HG03469 (cell line): Measurements from ENCODE around the gene IMMP2L.
"Not testable (repeated sequence)": the region's sequence is repeated elsewhere in the genome, so short reads cannot be mapped to it uniquely, and the experiment has no call there.

Source experiments
- ATAC-seq: cut with Tn5 transposase; IDR thresholded peaks from one replicate; pipeline ENCODE4 v1.9.1; 2021; ENCODE audit warnings: mild to moderate bottlenecking, moderate library complexity, moderate number of reproducible peaks; ENCODE audit not compliant: unreplicated experiment

Gene IMMP2L

DNA sequence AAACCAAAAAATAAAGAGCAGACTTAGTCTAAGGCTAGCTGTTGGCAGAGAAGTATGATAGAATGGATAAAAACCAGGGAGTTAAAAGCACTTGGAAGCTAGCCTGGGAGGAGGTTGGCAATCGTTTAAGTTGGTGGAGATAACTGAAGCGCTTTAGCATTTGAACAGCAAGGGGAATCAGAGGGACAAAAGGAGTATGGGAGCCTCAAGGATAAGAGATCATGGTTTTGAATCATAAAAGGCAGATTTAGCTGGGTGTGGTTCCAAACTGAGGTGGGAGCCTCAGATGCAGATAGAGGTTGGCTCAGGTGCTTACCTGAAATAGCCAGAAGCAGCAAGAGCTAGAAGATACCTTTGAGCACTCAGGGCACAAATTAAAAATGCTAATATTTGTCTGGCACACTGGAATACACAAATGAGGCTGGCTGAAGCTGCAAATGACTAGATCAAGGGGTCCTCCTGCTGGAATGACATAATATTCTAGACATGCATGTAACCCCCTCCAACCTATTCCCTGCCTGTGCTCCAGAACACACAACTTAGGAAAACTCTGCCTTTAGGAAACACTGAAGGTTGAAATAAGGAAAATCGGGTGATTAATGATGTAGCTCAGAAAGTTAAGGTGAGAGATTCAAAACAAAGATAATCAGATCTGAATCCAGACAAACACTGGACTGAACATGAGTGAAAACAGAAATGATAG is 843.6 kb downstream of the IMMP2L start:
- no peak for ATAC-seq

DNA sequence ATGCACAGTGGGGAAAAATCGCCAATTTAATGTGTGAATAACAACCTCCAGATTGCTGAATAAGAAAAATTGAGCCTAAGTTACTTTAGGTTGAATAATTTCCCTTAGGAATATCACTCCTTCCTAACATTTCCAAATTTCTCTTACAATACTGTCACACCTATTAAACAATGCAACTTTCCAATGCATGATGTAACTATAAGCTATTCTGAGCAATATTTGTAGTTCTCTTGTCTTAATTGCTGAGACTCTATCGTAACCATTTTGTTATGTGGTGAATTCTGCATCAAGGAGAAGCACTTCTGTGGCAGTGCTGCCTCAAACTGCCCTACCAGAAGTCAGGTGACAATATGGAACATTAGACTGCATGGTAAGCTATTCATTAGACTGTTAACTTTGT is 858.1 kb downstream of the IMMP2L start:
- no peak for ATAC-seq

DNA sequence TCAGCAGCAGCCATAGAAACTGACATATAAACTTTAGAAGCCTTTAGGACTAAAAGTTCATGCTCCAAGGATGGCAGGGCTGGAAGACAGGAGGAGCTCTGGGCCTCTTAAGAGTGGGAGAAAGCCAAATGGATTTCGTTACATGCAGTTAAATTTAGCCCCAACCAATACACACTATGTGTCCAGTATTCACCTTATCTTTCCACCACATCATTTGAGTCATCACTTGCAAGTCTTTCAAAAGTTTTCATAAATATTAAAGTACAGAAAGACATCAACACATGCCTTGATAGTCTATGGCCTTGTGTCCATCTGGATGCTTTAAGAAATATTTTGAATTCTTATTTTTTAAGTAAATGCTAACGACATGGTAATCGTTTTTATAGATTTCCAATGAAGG is 863.7 kb downstream of the IMMP2L start:
- no peak for ATAC-seq

DNA sequence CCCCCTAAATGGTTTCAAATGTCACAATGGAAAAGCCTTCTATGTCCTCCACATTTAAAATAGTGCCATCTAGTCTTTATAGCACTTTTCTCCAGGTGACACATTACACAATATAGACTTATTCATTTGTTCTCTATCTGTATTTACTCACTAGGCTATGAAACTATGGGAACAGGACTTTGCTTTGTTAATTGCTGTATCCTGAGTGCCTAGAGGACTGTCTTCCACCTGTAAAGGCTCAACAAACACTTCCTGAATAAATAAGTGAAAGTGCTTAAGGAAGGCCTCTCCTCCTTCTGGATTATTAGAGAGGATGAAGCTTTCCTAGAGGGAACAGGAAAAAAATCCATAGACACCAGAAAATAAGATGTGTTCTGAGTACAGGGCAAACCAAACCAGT is 868.9 kb downstream of the IMMP2L start:
- ATAC-seq, result no peak

DNA sequence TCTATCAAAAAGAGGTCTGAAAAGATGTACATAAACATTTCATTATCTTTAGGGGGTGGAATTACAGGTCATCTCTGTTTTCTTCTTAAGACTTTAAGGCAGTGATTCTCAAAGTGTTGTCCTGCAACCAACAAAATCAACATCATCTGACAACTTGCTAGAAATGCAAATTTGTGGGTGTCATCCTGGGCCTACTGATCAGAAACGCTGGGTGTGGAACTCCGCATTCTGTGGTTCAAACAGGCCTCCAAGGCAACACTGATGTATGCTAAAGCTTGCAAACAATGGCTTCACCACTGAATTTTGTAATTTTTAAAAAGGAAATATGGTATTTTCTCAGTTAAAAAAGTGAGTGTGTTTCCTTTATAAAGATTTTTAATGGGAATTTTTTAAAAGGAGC is 873.4 kb downstream of the IMMP2L start:
- no peak for ATAC-seq

DNA sequence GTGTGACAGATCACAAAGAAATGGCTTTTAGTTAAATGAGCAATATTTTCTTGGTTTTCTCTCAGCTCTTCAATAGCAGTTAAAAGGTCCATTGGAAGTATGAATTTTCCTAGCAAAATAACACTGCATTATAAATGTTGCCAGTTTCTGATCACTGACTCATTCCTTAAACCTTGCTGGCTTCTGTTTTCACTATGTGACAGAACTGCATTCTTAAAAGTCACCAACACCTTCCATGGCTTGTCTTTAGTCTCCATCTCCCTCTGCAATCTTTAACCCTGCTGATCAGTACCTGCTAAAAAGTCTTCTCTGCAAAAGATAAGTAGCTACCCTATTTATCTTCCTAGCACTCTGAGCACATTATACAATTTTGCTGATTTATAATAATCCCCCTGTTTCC is 876.4 kb downstream of the IMMP2L start:
- no peak for ATAC-seq

DNA sequence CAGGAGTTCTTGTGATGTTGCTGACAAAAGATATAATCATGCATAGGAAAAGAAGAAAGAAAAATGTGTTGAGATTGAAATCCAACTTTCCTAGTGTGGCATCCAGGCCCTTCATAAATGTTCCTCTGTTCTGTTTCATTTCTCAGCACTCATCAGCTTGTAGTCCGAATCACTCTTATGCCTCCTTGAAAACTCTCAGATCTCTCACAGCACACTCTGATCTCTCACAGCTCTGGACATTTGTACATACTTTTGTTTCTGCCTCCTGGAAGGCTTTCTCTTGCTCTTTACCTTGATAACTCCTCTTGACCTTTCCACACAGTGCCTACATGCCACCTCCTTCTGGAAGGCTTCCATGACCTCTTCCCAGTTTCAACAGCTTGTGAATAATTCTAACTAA is 880.4 kb downstream of the IMMP2L start:
- ATAC-seq, result no peak

DNA sequence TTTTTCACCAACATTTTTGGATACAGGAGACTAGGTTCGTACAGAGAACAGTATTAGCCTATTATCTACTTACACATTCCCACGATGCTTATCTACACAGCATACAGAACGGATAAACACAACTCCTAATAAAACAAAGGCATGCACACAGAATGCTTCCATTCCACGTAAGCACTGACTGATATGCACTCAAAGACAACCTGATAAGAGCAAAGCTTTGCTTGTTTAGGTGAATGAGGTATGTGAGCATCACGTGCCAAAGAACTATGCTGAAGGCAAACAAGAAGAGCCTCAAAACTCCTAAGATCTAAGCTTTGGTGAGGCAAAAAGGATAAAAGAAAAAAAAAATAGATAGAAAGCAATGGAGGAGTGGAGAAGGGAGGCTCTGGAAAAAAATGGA is 884.9 kb downstream of the IMMP2L start:
- no peak for ATAC-seq

DNA sequence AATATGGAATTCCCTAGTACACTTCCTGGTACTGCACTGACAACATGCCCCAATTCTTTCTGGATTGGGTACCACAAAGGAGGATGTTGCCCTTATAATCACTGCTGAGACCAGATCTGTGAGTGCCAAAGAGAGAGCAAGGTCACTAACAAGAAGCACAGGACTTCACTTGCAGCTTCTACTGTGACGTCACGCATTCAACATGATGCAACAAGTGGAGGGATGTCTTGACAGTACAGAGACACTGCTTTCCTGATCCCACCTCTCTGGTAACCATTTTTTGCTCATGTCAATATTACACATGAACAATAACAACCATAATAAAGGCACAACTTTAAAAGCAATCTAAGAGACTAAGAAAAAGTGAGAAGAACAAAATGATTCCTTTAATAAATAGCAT is 885.5 kb downstream of the IMMP2L start:
- no peak for ATAC-seq

DNA sequence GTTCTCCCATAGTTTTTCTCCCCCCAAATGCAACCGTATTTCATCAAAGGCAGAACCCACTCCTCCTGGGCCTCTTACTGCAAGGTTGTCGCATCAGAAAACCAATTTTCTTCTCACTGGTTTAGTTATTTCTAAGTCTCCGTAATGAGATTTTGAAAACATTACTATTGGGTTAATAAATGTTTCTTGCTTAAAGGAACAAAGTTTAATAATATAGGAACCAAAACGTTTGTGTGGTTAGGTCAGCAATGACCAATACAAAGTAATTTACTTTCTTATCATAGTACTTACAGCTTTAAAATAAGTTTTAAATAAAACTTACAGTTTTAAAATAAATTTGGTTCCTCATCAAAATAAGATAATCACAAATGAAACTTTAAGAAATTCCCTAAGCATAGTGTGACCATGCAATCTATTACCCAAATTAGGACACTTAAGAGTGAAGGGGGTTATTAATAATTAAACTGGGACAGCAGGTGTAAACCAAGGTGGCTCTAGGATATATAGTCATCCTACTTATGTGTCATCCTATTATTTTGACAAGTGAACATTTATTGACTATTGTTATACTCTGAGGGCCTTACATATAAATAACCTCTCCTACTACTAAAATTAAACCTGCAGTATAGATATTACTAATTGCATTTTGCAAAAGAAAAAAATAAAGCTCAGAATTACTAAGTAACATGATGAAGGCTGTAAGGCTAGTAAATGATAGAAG is 886.7 kb downstream of the IMMP2L start:
- ATAC-seq, result peak; percentile 76

DNA sequence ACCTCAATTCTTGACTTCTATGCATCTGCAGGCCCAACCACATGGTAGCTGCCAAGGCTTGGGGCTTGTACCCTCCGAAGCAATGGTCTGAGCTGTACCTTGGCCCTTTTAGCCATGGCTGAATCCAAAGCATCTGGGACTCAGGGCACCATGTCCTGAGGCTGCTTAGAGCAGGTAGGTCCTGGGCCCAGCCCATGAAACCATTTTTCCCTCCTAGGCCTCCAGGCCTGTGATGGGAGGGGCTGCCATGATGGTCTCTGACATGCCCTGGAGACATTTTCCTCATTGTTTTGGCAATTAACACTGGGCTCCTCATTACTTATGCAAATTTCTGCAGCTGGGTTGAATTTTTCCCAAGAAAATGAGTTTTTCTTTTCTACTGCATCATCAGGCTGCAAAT is 889.1 kb downstream of the IMMP2L start:
- no peak for ATAC-seq

DNA sequence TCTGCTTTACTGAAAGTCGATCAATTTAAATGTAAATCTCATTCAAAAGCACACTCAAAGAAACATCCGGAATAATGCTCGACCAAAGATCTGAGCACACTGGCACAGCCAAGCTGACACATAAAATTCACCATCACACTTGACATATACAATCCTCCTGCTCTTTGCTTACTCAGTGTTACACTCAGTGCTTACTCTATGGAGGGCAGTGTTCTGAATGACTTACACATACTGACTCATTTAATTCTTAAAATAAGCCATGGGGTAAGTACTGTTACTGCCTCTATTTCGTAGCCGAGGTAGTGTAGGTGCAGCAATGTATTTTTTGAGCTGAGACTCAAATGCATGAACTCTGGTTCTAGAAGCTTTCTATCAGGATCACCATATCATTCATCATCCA is 892.9 kb downstream of the IMMP2L start:
- ATAC-seq, result no peak

DNA sequence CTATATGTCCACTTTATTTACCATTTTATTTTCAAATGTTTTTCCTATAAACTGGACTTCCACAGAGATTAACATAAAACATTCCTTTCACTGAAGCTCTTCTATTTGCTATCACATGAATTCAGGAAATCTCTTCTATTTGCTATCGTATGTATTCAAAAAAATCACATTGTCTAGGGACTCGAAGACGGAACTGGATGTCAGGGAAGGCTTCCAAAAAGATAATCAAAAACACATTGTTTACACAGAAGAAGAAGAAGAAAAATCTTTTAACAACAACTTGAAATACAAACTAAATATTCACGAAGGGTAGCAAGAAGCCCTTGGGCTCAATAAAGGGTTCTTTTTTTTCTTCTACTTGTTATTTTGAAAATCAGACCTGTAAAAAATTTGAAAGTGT is 897.5 kb downstream of the IMMP2L start:
- no peak for ATAC-seq

DNA sequence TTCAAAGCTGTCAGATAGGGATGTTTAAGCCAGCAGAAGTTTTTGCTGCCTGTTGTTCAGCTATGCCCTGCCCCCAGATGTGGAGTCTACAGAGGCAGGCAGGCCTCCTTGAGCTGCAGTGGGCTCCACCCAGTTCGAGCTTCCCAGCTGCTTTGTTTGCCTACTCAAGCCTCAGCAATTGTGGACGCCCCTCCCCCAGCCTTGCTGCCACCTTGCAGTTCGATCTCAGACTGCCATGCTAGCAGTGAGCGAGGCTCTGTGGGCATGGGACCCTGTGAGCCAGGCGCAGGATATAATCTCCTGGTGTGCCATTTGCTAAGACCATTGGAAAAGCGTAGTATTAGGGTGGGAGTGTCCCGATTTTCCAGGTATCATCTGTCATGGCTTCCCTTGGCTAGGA is 901.7 kb downstream of the IMMP2L start:
- not testable (repeated sequence) for ATAC-seq

DNA sequence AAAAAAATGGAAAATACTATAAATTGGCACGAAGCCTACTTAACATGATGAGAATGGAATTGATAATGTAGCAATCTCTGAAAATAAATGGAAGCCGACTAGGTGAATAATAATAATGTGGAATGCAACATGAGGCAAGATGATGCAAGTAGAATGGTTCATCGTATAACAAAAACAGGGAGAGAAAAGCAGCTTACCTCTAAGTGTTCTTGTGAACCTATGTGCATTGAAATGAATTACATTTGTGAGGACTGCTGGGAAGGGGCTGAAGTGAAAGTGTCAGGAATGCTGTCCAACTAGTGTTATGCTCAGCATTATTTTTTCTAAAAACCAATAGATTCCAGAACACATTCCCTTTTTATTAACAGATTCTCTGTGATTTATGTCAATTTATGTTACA is 912.0 kb downstream of the IMMP2L start:
- ATAC-seq, result no peak

DNA sequence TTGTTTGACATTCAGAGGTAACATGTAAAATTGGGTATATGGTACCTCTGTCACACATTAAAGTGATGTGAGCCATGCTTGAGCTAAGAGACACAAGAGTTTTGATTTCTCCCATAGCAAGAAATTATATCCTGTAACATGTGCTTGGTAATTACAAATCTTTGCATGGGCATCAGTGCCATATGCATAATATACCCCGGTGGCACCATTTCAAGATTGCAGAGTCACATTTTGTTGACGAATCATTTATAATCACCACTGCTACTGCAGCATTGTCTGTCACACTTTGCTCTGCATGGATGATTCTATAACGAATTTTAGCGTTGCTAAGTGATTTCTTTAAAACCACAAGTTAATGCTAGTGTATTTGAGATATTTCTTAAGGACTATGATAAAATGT is 915.0 kb downstream of the IMMP2L start:
- no peak for ATAC-seq

DNA sequence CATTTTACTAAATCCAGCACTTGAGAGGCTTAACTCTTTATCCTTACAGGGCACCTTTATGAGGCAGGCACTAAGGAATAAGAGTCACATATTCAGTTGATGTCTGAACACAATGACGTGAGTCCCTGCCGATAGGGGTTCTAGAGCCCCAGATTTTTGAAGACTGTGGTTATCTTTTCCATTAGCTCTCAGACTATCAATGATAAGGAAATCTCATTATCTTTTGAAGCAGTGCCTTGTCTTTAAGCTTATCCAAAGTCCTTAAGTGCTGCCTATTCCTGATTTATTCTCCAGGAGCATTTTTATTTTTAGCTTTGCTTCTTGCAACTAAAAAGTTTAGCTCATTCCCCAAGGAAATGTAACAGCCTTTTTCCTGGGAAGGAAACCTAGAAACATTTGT is 915.5 kb downstream of the IMMP2L start:
- no peak for ATAC-seq

DNA sequence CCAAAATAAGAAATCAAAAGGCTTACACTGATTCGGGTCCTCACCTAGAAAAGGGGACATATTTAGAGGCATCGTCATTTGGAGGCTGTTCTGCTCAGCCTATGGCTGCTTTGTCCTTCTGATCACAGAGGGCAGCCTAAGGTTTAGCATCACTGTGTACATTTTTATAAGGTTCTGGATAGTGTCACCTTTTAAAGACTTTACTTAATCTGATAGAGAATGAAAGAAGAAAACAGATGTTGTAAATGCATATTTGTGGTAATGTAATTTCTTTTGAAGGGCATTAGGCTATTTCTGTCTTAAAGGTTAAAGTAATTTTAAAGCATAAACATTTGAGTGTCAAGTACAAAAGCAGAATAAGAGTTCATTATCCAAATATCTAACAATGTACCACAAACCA is 916.7 kb downstream of the IMMP2L start:
- no peak for ATAC-seq

DNA sequence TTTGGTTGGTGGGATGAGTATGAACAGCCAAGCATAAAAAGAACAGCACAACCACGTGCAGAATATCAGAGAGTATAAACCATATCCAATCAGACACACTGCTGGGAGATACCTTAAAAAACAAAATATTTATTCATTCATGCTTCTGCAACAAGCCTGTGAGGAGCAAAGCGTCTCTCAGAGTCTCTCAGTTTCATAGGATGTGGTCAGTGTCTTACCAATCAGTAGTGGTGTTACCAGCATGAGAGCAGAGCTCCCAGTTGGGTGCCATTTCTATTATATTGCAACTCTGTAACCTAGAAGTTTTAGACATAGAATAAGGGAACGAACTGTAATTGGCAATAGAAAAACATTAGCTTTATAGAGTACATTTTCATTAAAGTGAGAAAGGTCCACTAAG is 917.2 kb downstream of the IMMP2L start:
- peak; percentile 66 for ATAC-seq

DNA sequence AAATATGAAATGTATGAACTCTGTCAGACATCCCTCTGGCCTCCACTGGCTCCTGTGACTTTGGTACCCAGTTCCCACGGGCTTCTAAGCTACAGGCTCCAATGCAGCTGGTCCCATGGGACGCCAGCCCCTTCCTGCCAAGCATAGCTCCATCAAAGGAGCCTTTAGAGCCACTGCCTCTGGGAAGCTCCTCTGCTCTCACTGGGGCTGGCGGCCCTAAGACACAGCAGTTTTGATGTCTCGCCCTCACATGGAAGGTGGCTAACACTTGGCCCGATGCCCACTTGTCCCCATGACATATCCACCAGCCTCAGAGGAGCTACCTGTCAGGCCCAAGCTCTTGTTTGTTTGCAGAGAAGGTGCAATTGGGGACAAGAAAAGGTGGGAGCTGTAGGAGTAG is 925.0 kb downstream of the IMMP2L start:
- no peak for ATAC-seq

DNA sequence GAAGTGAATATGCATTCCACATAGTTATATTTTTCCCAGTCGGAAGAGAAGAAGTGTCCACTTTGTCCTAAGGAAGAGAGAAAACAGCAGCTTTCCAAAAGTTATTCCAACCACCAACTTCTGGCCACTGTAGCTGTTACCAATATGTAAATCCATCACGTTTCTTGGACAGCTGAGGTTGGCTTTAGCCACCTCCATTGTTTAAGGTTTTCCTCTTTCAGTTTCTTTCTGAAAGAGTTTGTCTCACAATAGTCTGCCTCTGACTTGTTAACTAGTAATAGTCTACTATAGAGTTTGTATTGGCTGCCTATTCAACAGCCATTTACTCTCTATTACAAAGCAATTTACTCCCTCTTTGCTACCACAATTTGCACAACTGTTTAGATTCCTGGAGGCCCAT is 929.0 kb downstream of the IMMP2L start:
- no peak for ATAC-seq

DNA sequence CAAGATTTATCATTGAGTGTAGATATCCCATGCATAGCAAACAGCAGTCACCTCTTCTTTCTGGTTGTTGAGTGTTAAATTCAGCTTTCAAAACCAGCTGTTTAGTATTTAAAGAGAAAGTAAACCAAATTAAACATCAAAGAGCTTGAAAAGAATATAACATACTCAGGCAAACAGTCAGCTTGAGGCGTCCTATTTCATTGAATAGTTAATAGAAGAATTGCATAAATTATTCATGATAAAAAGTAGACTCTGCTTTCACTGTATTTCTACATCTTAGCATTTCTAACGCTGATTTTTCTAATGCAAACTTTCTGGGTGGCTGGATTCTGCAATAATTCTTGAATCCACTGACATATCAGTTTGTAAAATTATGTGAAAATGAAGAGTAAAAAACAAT is 935.9 kb downstream of the IMMP2L start:
- ATAC-seq, result no peak

DNA sequence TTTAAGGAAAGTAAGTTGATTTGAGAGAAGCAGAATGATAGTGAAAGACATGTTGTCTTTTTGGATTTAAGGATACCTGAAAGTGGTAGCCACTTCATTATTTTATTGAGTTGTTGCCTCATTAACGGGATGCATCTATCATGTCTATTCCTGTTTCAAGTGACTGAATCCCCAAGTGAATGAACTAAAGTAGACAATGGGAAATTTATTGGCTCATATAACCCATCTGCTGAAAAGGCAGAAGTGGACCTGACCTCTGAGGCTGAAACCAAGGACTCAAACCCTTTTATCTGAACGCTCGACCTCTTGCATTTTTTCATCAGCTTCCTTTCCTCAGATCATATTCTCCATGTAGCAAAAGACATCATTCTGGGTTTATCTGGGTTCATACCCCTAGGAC is 937.0 kb downstream of the IMMP2L start:
- no peak for ATAC-seq
